ENCODE results near the gene SCYGR4.
"Not testable (repeated sequence)": the region's sequence is repeated elsewhere in the genome, so short reads cannot be mapped to it uniquely, and the experiment has no call there.

Gene SCYGR4, protein sequence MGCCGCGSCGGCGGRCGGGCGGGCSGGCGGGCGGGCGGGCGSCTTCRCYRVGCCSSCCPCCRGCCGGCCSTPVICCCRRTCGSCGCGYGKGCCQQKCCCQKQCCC

GRCh38 chr2:227617316-227618230 lies at the start of gene SCYGR4:
Gene SCYGR4 (plus strand): TSS chr2:227617498. CDS start chr2:227617498, 0 bp downstream.
- intact Hi-C loops (cut with DNase I), result no loop called here
- no peak for DNase-seq

DNA sequence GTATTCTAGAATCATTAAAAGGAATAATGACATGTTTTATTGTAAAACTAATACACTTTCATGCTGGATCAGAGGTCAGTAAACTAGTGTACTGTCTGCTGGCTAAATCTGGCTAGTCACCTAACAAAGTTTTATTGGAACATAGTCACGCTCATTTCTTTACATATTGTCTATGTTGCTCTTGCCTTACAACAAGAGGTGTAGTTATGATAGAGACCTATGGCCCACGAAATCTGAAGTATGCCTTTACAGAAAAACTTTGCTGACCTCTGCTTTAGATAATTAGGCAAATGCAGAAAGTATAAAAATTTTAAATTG lies 48.5 kb upstream of the SCYGR4 start:
- intact Hi-C loops (cut with DNase I), result no loop called here

DNA sequence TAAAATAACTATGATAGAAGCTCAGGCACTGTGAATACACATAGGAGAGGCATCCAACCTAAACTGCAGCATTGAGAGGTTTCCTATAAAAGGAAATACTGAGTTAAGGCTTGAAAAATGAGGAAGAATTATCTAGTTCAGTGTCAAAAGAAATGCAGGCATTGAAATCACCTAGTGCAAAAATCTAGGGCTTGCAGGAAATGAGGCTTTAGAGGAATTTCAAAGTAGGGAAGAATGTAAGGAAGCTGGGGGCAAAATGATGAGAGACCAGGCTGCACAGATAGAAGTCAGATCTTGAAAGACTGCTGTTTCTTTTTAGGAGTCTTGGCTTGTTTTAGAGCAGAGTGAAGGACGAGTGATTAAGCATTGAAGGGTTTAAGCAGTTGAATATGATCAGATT lies 46.7 kb upstream of the SCYGR4 start:
- intact Hi-C loops (cut with DNase I), result no loop called here

More for the DNA sequence above, 48.5 kb upstream of the SCYGR4 start:
- no peak for DNase-seq

DNA sequence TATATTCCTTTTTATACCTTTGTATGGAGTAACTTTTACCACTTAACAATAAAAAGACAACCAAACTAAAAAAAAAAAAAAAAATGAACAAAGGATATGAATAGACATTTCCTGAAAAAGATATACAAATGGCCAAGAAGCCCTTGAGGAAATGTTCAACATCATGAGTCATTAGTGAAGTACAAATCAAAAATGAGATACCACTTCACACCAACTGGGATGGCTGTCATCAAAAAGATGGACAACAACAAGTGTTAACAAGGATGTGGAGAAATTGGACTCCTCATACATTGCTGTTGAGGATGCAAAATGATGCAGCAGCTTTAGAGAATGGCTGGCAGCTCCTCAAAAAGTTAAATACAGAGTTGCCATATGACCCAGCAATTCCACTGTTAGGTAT lies 41.2 kb upstream of the SCYGR4 start:
- intact Hi-C loops (cut with DNase I), result no loop called here
- no peak for DNase-seq

More for the DNA sequence above, 46.7 kb upstream of the SCYGR4 start:
- DNase-seq, result no peak

- no peak for DNase-seq
These were observed 40.5 kb upstream of the SCYGR4 start for GRCh38 chr2:227576812-227577211.

DNA sequence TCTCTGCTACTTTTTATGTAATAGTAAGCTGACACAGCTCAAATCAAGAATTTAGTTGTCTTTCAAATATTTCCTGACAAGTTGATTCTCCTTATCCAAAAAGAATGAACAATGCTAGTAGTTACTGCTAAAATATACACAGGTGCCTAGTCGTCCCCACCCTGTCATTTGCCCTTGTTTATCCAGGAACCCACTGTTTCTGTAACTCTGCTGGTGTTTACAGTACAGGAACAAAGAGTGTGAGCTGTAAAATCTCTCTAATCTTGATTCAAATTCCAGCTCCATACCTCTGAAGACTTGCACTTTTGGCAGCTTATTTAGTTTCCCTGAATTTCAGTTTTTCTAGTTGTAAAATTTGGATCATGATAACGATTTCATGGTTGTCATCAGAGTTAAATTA lies 39.7 kb upstream of the SCYGR4 start:
- intact Hi-C loops (cut with DNase I), result no loop called here

More at GRCh38 chr2:227576812-227577211, 40.5 kb upstream of the SCYGR4 start:
- intact Hi-C loops (cut with DNase I), result no loop called here

GRCh38 chr2:227578642-227579041 lies 38.7 kb upstream of the SCYGR4 start:
- intact Hi-C loops (cut with DNase I), result no loop called here

More for the DNA sequence above, 39.7 kb upstream of the SCYGR4 start:
- DNase-seq, result no peak

DNA sequence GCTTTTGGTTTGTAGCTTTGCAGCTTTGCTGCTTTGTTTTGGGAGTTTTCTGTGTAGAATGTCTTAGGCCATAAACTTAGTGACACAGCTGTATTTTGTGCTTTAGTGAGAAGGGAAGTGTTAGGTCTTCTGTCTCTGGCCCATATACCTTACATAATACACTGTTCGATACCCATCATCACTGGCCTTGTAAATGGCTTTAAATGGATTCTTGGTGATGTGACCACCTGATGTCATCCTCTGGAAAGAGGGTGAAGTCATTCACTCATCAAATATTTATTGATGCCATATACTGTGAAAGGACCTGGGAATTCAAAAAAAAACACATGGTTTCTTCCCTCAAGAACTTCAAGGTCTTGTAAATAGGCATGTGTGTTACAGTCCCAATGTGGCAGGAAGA lies 37.5 kb upstream of the SCYGR4 start:
- no peak for DNase-seq
- intact Hi-C loops (cut with DNase I), result no loop called here

More at GRCh38 chr2:227578642-227579041, 38.7 kb upstream of the SCYGR4 start:
- no peak for DNase-seq

DNA sequence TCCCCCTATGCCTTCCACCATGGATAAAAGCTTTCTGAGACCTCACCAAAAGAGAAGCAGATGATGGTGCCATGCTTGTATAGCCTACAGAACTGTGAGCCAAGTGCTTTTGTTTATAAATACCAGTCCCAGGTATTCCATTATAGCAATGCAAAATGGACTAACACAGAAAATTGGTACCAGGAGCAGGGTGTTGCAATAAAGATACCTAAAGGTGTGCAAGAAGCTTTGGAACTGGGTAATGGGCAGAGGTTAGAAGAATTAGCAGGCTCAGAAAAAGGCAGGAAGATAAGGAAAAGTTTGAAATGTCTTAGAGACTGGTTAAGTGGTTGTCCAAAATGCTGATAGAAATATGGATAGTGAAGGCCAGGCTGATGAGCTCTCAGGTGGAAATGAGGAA lies 34.9 kb upstream of the SCYGR4 start:
- DNase-seq, result no peak
- intact Hi-C loops (cut with DNase I), result no loop called here

DNA sequence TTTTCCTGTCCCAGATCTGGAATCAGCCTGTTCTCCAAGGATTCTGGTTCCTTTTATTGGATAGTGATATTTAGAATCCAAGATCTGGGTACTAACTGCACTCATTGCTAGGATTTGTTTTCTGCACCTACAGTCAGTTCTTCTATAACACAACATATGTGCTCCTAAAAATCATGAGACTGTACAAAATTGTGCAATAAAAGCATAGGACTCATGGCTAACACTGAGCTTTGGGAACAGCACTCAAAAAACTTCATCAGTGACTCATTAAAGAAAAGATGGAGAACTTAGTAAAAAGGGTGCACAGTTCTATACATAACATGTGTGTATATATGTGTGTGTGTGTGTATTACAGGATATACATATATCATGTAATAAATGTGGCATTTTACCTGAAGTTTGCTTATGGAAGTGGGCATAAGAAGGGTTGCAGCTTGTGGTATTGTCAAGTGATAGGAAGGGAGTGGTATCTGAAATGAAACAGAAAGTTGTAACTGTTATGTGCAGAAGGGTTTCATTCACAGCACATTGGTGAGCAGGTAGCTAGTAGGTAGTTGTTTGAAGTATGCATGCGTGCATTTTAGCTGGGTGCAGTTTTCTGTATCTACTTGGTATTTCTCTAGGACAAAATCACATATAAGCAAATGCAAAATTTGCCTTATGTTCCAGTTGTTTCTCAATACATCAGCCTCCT lies 24.5 kb upstream of the SCYGR4 start:
- intact Hi-C loops (cut with DNase I), result no loop called here
- no peak for DNase-seq

- intact Hi-C loops (cut with DNase I), result no loop called here
These were observed 21.5 kb upstream of the SCYGR4 start for GRCh38 chr2:227595797-227596196.

GRCh38 chr2:227597036-227597435 lies 20.3 kb upstream of the SCYGR4 start:
- intact Hi-C loops (cut with DNase I), result no loop called here
- no peak for DNase-seq

More at GRCh38 chr2:227595797-227596196, 21.5 kb upstream of the SCYGR4 start:
- no peak for DNase-seq

GRCh38 chr2:227597998-227598397 lies 19.3 kb upstream of the SCYGR4 start:
- no peak for DNase-seq
- intact Hi-C loops (cut with DNase I), result no loop called here

DNA sequence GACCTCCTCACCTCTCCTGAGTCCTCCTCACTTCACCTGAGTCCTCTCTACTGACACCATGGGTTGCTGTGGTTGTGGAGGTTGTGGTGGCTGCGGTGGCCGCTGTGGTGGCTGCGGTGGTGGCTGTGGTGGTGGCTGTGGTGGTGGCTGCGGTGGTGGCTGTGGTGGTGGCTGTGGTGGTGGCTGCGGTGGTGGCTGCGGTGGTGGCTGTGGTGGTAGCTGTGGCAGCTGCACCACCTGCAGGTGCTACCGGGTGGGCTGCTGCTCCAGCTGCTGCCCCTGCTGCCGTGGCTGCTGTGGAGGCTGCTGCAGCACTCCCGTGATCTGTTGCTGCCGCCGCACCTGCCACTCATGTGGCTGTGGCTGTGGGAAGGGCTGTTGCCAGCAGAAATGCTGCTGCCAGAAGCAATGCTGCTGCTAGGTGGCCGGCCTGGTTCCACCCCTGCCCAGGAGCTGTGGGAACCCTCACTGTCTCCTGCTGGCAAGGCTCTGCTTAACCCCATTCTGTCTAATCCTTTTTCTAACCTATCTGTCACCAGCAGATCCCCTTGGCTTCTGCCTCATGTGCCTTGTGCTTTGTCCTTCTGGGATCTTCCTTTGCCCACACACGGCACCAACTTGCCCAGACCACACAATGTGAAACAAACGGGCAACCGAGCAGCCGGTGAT lies 18.3 kb upstream of the SCYGR4 start, which contains the start of gene SCYGR2:
SCYGR2 (plus strand) TSS at position 59 of the 669 bp plus-strand sequence; CDS start at position 59, 0 bp downstream.
- DNase-seq; intact Hi-C loops (cut with DNase I): not testable (repeated sequence)

- DNase-seq, result no peak
- intact Hi-C loops (cut with DNase I), result no loop called here
These were observed 14.9 kb upstream of the SCYGR4 start for GRCh38 chr2:227602358-227602757.

DNA sequence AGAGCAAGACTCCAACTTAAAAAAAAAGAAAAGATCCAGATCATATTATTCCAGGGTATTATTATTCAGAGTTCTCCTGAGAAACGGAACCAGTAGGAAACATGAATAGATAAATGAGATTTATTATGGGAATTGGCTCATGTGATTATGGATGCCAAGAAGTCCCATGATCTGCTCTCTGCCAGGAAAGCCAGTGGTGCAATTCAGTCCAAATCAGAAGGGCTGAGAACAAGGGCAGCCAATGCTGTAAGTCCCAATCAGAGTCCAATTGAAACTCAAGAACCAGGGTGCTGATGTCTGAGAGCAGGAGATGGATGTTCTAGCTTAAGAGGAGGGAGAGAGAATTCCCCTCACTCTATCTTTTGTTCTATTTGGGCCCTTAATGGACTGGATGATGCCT lies 10.8 kb upstream of the SCYGR4 start:
- intact Hi-C loops (cut with DNase I), result no loop called here
- no peak for DNase-seq

DNA sequence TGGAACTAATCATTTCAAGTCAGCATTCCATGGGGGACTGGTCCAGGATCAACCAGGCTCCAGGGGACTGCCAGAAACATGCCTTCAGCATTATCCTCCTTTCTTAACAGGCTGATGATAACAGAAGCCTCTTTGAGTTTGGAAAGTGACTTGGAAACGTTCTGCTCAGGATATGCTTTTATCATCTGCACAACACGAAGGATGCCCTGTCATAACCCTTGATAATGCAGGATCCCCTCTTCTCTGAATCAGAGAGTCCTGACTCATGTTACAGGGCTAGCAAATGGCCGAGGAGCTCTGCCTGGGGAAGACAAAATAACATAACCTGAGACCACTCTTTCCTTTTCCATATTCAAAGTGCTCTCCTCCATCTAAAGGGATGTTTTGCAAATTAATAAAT lies 9.4 kb upstream of the SCYGR4 start:
- no peak for DNase-seq
- intact Hi-C loops (cut with DNase I), result no loop called here

- peak in 2 of 42 donors; percentile 6 to 13 for DNase-seq
- intact Hi-C loops (cut with DNase I), result no loop called here
These were observed 8.5 kb upstream of the SCYGR4 start for GRCh38 chr2:227608561-227609338.

- no peak for DNase-seq
- intact Hi-C loops (cut with DNase I), result no loop called here
These were observed 7.2 kb upstream of the SCYGR4 start for GRCh38 chr2:227610123-227610522.
